HG03575 (cell line): ENCODE measurements around the gene CBX7.
"Not testable (repeated sequence)": the region's sequence is repeated elsewhere in the genome, so short reads cannot be mapped to it uniquely, and the experiment has no call there.

Experiments
- ATAC-seq: cut with Tn5 transposase; IDR thresholded peaks from one replicate; pipeline ENCODE4 v1.9.1; 2021; ENCODE audit not compliant: unreplicated experiment, insufficient number of reproducible peaks, low FRiP score; ENCODE audit errors: extremely low read depth

CBX7 gene

GRCh38 chr22:39175353-39176142, 23.1 kb upstream of the CBX7 start:
- no peak for ATAC-seq

GRCh38 chr22:39174498-39175352, 22.2 kb upstream of the CBX7 start:
- ATAC-seq = no peak

- ATAC-seq = no peak
These were observed 21.5 kb upstream of the CBX7 start for GRCh38 chr22:39173787-39174497.

DNA sequence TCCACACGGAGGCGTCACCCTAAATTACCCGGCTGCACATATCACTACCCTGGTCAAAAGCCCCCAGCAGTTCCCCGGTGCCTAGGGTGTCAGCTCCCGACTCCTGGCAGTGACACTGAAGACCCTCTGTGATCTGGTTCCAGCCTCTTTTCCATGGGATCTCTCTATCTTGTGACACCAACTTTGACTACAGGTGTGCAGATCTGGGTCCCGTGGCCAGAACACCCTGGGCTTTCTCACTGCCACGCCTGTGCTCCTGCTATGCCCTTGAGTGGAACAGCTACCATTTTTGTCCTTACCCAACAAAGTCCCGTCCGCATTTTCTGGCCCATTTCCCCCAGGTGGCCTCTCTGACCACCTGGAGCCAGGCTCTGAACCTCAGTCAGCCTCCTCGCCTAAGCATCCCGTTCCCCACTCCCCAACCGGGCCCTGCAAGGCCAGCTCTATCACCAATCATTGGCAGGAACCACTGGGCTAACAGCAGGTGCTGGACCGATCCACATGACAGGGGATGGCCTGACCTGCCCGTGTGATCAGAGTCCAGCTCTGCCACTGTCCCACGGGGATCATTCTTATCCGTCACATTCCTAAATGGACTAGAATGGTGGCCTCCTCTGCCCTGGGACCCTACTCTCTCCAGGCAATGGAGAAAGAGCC, 20.7 kb upstream of the CBX7 start:
- ATAC-seq = no peak

- not testable (repeated sequence) for ATAC-seq
These were observed 20.0 kb upstream of the CBX7 start for GRCh38 chr22:39172265-39173049.

DNA sequence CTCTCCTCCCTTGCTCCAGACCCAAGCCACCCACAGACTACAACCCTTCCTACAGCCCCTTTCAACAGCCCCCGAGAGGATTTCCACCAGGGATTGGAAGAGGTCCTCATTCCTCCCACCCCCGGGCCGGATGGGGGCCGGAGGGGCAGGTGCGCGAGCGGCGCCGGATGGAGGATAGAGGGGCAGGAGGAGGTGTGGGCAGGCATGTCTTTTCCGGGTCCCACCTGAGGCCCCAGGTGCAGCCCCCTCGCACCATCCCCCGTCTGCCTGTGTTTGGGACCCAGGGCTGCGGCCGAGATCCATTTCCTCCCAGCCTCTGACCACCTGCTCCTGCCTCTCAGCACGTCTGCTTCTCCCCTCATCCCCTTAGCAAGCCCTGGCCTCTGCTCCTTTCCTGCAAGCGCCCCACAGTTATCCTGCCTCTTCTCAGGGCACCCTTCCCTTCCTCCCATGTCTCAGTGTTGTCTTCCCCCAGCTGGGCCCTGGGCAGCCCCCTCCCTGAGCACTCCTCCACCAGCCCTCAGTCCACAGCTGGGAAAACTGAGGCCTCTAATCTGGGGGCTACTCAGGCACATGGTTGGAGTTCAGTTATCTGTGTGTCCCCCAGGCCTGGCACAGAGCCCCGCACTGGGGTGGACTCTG, 19.3 kb upstream of the CBX7 start:
- ATAC-seq = no peak

DNA sequence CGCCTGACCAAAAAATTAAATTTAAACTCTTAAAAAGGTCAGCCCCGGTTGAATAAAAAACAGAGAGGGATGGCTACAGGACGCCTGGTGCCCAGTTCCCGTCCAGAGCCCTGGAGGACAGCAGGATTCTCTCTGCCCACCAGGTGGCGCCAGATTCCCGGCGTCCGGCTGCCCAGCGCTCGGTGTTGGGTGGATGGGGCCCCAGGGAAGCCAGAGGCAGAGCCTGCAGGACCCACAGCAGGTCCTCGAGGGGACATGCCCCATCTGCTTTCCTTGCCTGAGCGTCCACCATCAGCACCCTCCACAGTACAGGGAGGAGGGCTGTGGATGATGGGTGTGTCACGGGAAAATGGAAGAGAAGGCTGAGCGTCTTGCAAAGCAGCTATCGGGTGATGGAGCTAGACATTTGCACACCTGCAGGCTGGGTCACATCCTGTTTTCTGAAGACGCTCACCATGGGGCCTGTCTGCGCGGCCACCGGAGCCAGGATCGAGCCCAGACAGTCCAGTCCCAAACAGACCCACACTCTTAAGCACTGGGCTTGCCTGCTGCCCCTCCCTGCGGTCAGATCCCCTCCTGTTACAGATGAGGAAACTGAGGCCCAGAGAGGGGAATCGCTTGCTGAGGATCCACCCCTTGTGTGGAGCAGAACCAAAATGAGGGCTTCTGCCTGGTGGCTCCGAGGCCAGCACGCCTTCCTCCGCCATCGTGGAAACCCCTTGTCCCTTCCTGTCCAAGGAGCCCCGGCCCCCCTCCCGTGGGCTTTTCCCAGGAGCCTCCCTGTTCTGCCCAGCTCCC, 18.5 kb upstream of the CBX7 start:
- ATAC-seq = no peak

DNA sequence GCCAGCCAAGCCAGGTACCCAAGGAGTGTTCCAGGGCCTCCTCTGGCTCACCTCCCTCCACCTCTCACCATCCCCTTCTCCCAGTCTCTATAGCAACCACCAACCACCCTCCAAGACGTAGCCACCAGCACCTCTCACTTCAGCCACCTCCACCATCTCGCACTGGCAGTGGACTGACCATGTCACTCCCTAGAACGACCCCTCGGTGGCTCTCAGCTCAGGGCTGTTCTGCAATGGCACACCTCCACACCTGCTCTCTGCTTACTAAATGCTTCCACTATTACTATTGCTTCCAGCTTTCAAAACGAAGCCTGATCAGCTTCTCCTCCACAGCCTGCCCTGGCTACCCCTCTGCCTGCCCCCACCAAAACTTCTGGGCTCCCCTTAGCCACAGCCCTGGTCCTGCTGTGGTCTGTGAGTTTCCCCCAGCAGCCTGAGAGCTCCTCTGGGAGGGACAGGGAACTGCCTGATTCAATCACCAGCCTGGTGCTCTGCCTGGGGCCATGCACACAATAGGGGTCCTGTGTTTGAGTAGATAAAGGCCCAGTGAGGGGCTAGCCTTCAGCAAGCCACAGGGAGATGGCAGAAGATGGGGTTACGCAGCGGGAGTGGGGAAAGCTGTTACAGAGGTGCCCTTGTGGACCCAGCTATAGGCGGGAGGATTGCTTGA, 17.5 kb upstream of the CBX7 start:
- ATAC-seq = no peak

DNA sequence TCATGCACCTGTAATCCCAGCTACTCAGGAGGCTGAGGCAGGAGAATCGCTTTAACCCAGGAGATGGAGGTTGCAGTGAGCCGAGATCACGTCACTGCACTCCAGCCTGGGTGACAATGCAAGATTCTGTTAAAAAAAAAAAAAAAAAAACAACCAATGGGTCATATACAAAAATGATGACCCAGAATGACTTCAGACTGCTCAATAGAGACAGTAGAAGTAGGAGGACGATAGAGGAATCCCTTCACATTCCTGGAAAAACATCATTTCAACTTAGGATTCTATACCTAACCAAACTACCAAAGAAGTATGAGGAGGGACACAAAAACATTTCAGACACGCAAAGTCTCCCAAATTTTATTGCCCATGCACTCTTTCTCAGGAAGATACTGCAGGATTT, 14.1 kb upstream of the CBX7 start:
- no peak for ATAC-seq

GRCh38 chr22:39156093-39156492, 3.6 kb upstream of the CBX7 start:
- not testable (repeated sequence) for ATAC-seq

DNA sequence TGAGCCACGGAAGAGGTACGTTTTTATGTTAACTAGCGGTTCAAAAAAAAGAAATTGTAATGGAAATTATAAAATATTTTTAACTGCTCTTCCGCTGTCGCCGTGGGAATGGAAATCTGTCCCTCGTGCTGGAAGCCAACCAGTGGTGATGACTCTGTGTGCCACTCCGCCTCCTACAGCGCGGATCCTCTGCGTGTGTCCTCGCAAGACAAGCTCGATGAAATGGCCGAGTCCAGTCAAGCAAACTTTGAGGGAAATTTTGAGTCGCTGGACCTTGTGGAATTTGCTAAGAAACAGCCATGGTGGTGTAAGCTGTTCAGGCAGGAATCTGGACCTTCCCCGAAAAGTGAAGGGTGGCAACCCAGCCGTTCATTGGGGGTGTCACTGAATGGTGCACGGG, 2.9 kb upstream of the CBX7 start:
- ATAC-seq = no peak

GRCh38 chr22:39153220-39153717, 789 bp upstream of the CBX7 start:
- no peak for ATAC-seq

DNA sequence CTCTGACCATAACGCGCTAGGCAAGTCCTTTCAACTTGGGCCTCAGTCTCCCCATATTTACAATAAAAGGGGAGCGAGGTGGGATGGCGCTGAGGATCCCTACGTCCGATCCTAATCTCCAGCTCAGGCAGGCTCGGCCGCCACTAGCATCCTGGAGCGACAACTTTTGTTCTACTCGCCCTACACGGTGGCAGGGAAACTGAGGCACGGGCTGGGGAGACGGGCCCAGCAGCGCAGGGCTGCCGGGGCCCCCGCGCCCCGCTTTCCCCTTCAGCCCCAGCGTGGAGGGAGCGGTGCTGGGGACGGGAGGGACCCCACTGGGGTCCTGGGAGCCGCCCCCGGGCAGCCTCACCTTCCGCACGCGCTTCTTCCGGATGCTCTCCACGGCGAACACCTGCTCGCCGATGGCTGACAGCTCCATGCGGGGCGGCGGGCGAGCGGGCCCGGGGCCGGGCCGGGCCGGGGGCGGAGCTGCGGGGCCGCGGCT, 413 bp downstream of the CBX7 start:
- ATAC-seq = no peak

DNA sequence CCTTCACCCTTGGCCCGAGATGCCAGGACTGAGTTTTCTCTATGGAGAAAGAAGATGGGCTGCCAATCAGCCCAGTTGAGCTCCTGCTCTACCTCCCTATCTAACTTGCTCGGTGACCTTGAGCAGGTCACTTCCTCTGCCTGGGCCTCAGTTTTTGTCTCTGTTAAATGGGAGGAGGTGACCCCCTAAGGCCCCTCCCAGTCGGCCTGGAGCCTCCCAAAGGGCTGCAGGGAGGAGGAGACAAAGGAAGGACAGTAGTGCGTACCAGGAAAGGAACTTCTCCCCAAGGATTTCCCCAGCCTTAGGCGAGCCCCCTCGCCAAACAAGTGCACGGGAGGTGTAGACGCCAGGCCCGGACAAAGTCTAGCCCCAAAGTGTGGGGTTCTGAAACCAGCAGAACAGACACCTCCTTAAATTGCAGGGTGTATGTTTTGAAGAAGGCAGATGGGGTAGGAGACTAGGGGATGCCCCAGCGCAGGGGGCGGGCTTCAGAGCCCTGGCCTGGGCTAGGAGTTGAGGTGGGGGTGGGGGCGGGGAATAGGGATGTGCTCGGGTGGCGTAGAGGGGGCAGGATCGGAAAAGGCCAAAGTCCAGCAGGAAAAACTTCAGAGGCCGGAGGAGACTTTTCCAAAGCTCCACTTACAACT, 1.0 kb downstream of the CBX7 start:
- no peak for ATAC-seq

DNA sequence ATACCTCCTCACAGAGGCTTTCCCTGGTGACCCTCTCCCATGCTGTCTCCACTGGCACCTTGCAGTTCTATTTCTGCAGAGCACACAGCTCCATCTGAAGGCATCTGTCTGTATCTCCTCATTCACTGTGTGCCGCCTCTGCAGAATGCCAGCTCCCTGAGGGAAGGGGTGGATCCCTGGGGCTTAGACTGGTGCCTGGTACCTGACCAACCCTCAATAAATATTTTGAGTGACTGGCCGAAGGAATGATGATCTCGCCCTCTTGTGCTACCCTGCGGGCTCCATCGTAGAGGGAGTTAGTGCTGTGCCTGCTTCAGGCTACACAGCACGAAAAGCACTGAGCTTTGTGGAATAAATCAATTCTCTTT, 1.6 kb downstream of the CBX7 start:
- ATAC-seq = no peak
